ENCODE data around the gene A3GALT2.
"Not testable (repeated sequence)": the region's sequence is repeated elsewhere in the genome, so short reads cannot be mapped to it uniquely, and the experiment has no call there.

Gene A3GALT2

GRCh38 chr1:33309351-33309750 is 11.5 kb downstream of the A3GALT2 start:
- not testable (repeated sequence) for DNase-seq

GRCh38 chr1:33307494-33307864 is 13.4 kb downstream of the A3GALT2 start:
- no peak for DNase-seq

GRCh38 chr1:33306653-33307493 is 14.0 kb downstream of the A3GALT2 start:
- no peak for DNase-seq

GRCh38 chr1:33305816-33306652 is 14.9 kb downstream of the A3GALT2 start:
- no peak for DNase-seq

GRCh38 chr1:33305016-33305415 is 15.9 kb downstream of the A3GALT2 start:
- no peak for DNase-seq

GRCh38 chr1:33302325-33302724 is 18.6 kb downstream of the A3GALT2 start:
- peak; percentile 35 for DNase-seq

- no peak for DNase-seq
These were observed 19.5 kb downstream of the A3GALT2 start for GRCh38 chr1:33301273-33301984.

- DNase-seq, result peak; percentile 19
These were observed 20.2 kb downstream of the A3GALT2 start for GRCh38 chr1:33300673-33301072.

- DNase-seq, result no peak
These were observed 21.3 kb downstream of the A3GALT2 start for GRCh38 chr1:33299461-33300155.

- no peak for DNase-seq
These were observed 22.1 kb downstream of the A3GALT2 start for GRCh38 chr1:33298623-33299277.

- DNase-seq, result no peak
These were observed 22.8 kb downstream of the A3GALT2 start for GRCh38 chr1:33297911-33298622.

GRCh38 chr1:33296824-33297223 is 24.1 kb downstream of the A3GALT2 start:
- no peak for DNase-seq

GRCh38 chr1:33296082-33296458 is 24.8 kb downstream of the A3GALT2 start:
- no peak for DNase-seq

GRCh38 chr1:33295450-33296081 is 25.3 kb downstream of the A3GALT2 start:
- DNase-seq, result peak; percentile 7

GRCh38 chr1:33295023-33295422 is 25.9 kb downstream of the A3GALT2 start:
- no peak for DNase-seq

- no peak for DNase-seq
These were observed 26.6 kb downstream of the A3GALT2 start for GRCh38 chr1:33294071-33295010.

- no peak for DNase-seq
These were observed 28.1 kb downstream of the A3GALT2 start for GRCh38 chr1:33292726-33293340.

- DNase-seq, result not testable (repeated sequence)
These were observed 30.3 kb downstream of the A3GALT2 start for GRCh38 chr1:33290615-33291014.

GRCh38 chr1:33289858-33290154 is 31.1 kb downstream of the A3GALT2 start:
- DNase-seq, result no peak

All from GF-D8 (cell line).